ENCODE measurements around the gene KRT33B. TPM values are rescaled to one million over a fixed set of nuclear protein-coding genes. Genes with fewer than 3 reads are reported as not detected.

KRT33B gene
- total RNA-seq, 4 donors from 2014 or later: not detected

GRCh38 chr17:41322903-41323895, 46.4 kb downstream of the KRT33B start:
- DNase-seq (ENCODE audit: extremely low spot score): no peak
- no peak overlapping the region for H3K4me3 ChIP-seq
- intact Hi-C loops (cut with DNase I): loop anchor here (5.0 kb wide), 3 partner anchors 324 to 521 kb away; no protein-coding TSS in a partner anchor
- H3K27ac ChIP-seq (replicated peaks in 1 of 4): no peak overlapping the region
- H3K9me3 ChIP-seq: peaks cover 0 to 14% (median 5%) of the 10 kb centered on the region in 4 donors
- H3K36me3 ChIP-seq: no peaks in the 10 kb centered on the region
- no peak for TF ChIP-seq POLR2AphosphoS5 (IDR thresholded peaks at IDR 0.05)
- no peak for TF ChIP-seq CTCF (IDR thresholded peaks at IDR 0.05)
- no peak for TF ChIP-seq POLR2A (IDR thresholded peaks at IDR 0.05; ENCODE audit: low read depth)
- no peak for TF ChIP-seq EP300 (IDR thresholded peaks at IDR 0.05)
- no peaks in the 10 kb centered on the region for H3K4me1 ChIP-seq
- WGBS: 90% methylated on average over 10 of the region's 11 CpGs
- H3K27me3 ChIP-seq: no peaks in the 10 kb centered on the region

- Histone ChIP-seq H3K27me3 (no peaks in the 10 kb centered on the region), H3K27ac (replicated peaks in 1 of 4) (no peak overlapping the region), H3K4me3 (no peak overlapping the region), H3K36me3 (no peaks in the 10 kb centered on the region), H3K9me3 (peaks cover 0 to 14% (median 5%) of the 10 kb centered on the region in 4 donors), H3K4me1 (no peaks in the 10 kb centered on the region)
- WGBS: 40% methylated on average over 5 of the region's 5 CpGs
- intact Hi-C loops (cut with DNase I): loop anchor here (5.0 kb wide), 3 partner anchors 325 to 520 kb away; no protein-coding TSS in a partner anchor
- TF ChIP-seq CTCF (IDR thresholded peaks at IDR 0.05) (peak; percentile 64 to 82 (median 68)), EP300 (IDR thresholded peaks at IDR 0.05) (no peak)
- no peak for DNase-seq (ENCODE audit: extremely low spot score)
These were observed 47.3 kb downstream of the KRT33B start for GRCh38 chr17:41322094-41322902.

- H3K4me1 ChIP-seq: no peaks in the 10 kb centered on the region
- no peak for DNase-seq (ENCODE audit: extremely low spot score)
- H3K27ac ChIP-seq (replicated peaks in 1 of 4): no peak overlapping the region
- peaks cover 0 to 26% (median 0%) of the 10 kb centered on the region in 4 donors for H3K27me3 ChIP-seq
- WGBS: 61% methylated on average over 2 of the region's 2 CpGs
- intact Hi-C loops (cut with DNase I): no loop called here
- TF ChIP-seq EP300 (IDR thresholded peaks at IDR 0.05): no peak
- no peak for TF ChIP-seq CTCF (IDR thresholded peaks at IDR 0.05)
- no peak for TF ChIP-seq POLR2AphosphoS5 (IDR thresholded peaks at IDR 0.05)
- TF ChIP-seq POLR2A (IDR thresholded peaks at IDR 0.05; ENCODE audit: low read depth): no peak
- H3K9me3 ChIP-seq: peaks cover 0 to 14% (median 5%) of the 10 kb centered on the region in 4 donors
- no peaks in the 10 kb centered on the region for H3K36me3 ChIP-seq
- no peak overlapping the region for H3K4me3 ChIP-seq
These were observed 51.4 kb downstream of the KRT33B start for GRCh38 chr17:41318231-41318630.

- Histone ChIP-seq H3K9me3 (peaks cover 0 to 14% (median 5%) of the 10 kb centered on the region in 4 donors), H3K4me3 (no peak overlapping the region), H3K36me3 (no peaks in the 10 kb centered on the region), H3K27ac (replicated peaks in 1 of 4) (no peak overlapping the region), H3K27me3 (peaks cover 0 to 26% (median 0%) of the 10 kb centered on the region in 4 donors), H3K4me1 (no peaks in the 10 kb centered on the region)
- TF ChIP-seq POLR2A (IDR thresholded peaks at IDR 0.05; ENCODE audit: low read depth): no peak
- TF ChIP-seq EP300 (IDR thresholded peaks at IDR 0.05): no peak
- no peak for TF ChIP-seq POLR2AphosphoS5 (IDR thresholded peaks at IDR 0.05)
- no peak for TF ChIP-seq CTCF (IDR thresholded peaks at IDR 0.05)
- DNase-seq (ENCODE audit: extremely low spot score): no peak
- intact Hi-C loops (cut with DNase I): no loop called here
- 78% methylated on average over 10 of the region's 17 CpGs for WGBS
These were observed 53.7 kb downstream of the KRT33B start for GRCh38 chr17:41315814-41316445.

Measured in esophagus muscularis mucosa (tissue), 4 donors.